Loucy (cell line): Measurements from ENCODE around the gene PGD.

ENCODE experiments used
- CTCF ChIP-seq: fragments of 200-600 bp; sonication (generic); conservative IDR thresholded peaks from 2 replicates; pipeline ENCODE4 v1.5.1; 2014; ENCODE audit warnings: mild to moderate bottlenecking, antibody characterized with exemption, low read length
- EZH2phosphoT487 ChIP-seq: fragments of 200-600 bp; IDR thresholded peaks from 2 replicates; pipeline ENCODE4 v1.6.1; 2018; ENCODE audit warnings: antibody characterized with exemption, mild to moderate bottlenecking, moderate library complexity, borderline replicate concordance

GRCh38 chr1:10399444-10399941, 629 bp downstream of the PGD start:
- TF ChIP-seq CTCF (no peak), EZH2phosphoT487 (no peak)
